Activated CD8-positive, alpha-beta memory T cell treated with anti-CD3 and anti-CD28 coated beads, Interleukin-2, amount 10 ng/mL, durations not matched to agents 7 days and 5 days (primary cell): ENCODE results near the gene APAF1. TPM values are rescaled to one million over a fixed set of nuclear protein-coding genes. Genes with fewer than 3 reads are reported as not detected.

Experiments
- ATAC-seq: fragments of 150-1000 bp; cut with Tn5 transposase; one replicate; pipeline ENCODE4 v1.10.0; 2021; ENCODE audit warnings: moderate library complexity
- CTCF ChIA-PET: fragments of 350-600 bp; sonication (Branson Sonifier 250); formaldehyde crosslinking; loops from one replicate; lab custom pipeline; 2021; ENCODE audit warnings: antibody characterized with exemption; lab: Charles Lee
- DNase-seq: peaks from one replicate; pipeline ENCODE4 v3.0.0-alpha.2; 2020
- H3K27ac Mint-ChIP-seq: one replicate; pipeline ENCODE4 v1.8.0; 2021; ENCODE audit warnings: mild to moderate bottlenecking, mixed read lengths
- H3K27me3 Mint-ChIP-seq: one replicate; pipeline ENCODE4 v1.8.0; 2021; ENCODE audit warnings: mixed read lengths
- H3K36me3 Mint-ChIP-seq: one replicate; pipeline ENCODE4 v1.8.0; 2021; ENCODE audit warnings: mild to moderate bottlenecking, mixed read lengths
- H3K4me1 Mint-ChIP-seq: one replicate; pipeline ENCODE4 v1.8.0; 2021; ENCODE audit warnings: mixed read lengths
- H3K4me3 Mint-ChIP-seq: one replicate; pipeline ENCODE4 v1.8.0; 2021; ENCODE audit warnings: mild to moderate bottlenecking, moderate library complexity, mixed read lengths
- H3K9me3 Mint-ChIP-seq: one replicate; pipeline ENCODE4 v1.8.0; 2022; ENCODE audit warnings: low read depth, mixed read lengths
- total RNA-seq, 2 experiments: library from RNA; stranded (reverse); gene quantifications; one replicate each; pipeline ENCODE4 v1.2.3, GENCODE V29; 2021

The APAF1 gene
- total RNA-seq, 2 experiments from 2014 or later: 27.9 to 36.3 TPM

- DNase-seq (no peak), ATAC-seq (no peak)
- H3K36me3 Mint-ChIP-seq: no peaks in the 10 kb centered on the region
- H3K9me3 Mint-ChIP-seq: no peaks in the 10 kb centered on the region
- H3K27ac Mint-ChIP-seq: no peak overlapping the region
- H3K4me3 Mint-ChIP-seq: no peak overlapping the region
- H3K27me3 Mint-ChIP-seq: peaks cover 17% of the 10 kb centered on the region
- H3K4me1 Mint-ChIP-seq: peaks cover 2% of the 10 kb centered on the region
- CTCF ChIA-PET: no interaction called here
These were observed 122.2 kb downstream of the APAF1 start for GRCh38 chr12:98767248-98767647.

GRCh38 chr12:98769068-98769467, 124.0 kb downstream of the APAF1 start:
- Mint-ChIP-seq H3K4me3 (no peak overlapping the region), H3K27me3 (peaks cover 10% of the 10 kb centered on the region), H3K9me3 (no peaks in the 10 kb centered on the region), H3K27ac (no peak overlapping the region), H3K36me3 (no peaks in the 10 kb centered on the region), H3K4me1 (peaks cover 2% of the 10 kb centered on the region)
- no peak for DNase-seq
- no peak for ATAC-seq
- CTCF ChIA-PET: interaction anchor here (1.0 kb wide), 1 partner anchor 25 kb away, joined by 3 read pairs; no protein-coding TSS in a partner anchor

DNA sequence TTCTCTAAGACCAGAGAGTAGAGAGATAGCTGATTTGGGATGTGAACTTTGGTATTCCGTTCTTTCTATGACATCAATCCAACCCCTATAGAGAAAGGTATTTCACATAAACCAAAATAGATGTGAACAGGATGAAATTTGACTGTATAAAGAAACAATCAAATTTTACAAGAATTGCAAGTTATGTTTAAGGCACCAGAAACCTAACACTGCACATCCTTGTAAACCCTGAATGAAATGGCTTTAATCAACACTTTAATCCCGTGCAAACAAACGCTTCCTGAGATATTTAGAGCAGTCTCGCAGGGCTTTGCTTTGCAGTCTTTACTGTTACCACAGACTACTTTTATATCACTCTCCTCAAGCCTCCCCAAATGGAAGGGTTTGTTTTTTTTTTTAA, 125.1 kb downstream of the APAF1 start:
- peaks cover 2% of the 10 kb centered on the region for H3K4me1 Mint-ChIP-seq
- H3K27ac Mint-ChIP-seq: no peak overlapping the region
- DNase-seq (no peak), ATAC-seq (no peak)
- CTCF ChIA-PET: interaction anchor here (0.6 kb wide), 1 partner anchor 82 kb away, joined by 4 read pairs; no protein-coding TSS in a partner anchor
- H3K9me3 Mint-ChIP-seq: no peaks in the 10 kb centered on the region
- H3K36me3 Mint-ChIP-seq: no peaks in the 10 kb centered on the region
- H3K27me3 Mint-ChIP-seq: peaks cover 4% of the 10 kb centered on the region
- H3K4me3 Mint-ChIP-seq: no peak overlapping the region

DNA sequence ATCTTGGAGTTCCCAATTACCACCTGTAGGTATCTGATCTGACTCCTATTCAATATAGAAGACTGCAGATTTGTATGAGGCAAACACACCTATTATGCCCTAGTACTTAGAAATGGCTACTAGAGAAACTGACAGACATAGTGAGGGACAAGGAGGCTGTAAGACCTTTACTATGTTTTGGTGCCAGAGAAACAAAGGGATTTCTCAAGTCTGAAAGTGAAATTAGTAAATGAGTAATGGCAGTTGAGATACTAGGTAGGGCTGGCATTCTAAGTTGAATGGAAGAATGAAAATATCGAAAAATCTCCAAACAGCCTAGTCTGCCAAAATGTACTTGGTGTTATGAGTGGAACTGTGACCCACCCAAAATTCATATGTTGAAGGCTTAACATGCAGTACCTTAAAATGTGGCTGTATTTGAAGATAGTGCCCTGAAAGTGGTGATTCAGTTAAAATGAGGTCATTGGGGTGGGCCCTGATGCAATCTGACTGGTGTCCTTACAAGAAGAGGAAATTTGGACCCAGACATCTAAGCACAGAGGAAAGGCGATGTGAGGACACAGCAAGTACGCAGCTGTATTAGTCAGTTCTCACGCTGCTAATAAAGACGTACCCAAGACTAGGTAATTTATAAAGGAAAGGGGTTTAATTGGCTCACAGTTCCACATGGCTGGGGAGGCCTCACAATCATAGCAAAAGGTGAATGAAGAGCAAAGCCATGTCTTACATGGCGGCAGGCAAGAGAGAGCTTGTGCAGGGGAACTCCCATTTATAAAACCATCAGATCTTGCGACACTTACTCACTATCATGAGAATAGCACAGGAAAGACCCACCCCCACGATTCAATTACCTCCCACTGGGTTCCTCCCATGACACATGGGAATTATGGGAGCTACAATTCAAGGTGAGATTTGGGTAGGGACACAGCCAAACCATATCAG, 127.0 kb downstream of the APAF1 start:
- ATAC-seq (no peak), DNase-seq (no peak)
- Mint-ChIP-seq H3K27ac (no peak overlapping the region), H3K4me1 (peaks cover 2% of the 10 kb centered on the region), H3K4me3 (no peak overlapping the region), H3K9me3 (no peaks in the 10 kb centered on the region), H3K27me3 (peaks cover 4% of the 10 kb centered on the region), H3K36me3 (no peaks in the 10 kb centered on the region)
- CTCF ChIA-PET: no interaction called here

- H3K27ac Mint-ChIP-seq: no peak overlapping the region
- CTCF ChIA-PET: no interaction called here
- peaks cover 2% of the 10 kb centered on the region for H3K4me1 Mint-ChIP-seq
- no peak overlapping the region for H3K4me3 Mint-ChIP-seq
- DNase-seq (no peak), ATAC-seq (no peak)
- no peaks in the 10 kb centered on the region for H3K36me3 Mint-ChIP-seq
- H3K27me3 Mint-ChIP-seq: peaks cover 1% of the 10 kb centered on the region
- no peaks in the 10 kb centered on the region for H3K9me3 Mint-ChIP-seq
These were observed 127.7 kb downstream of the APAF1 start for GRCh38 chr12:98772818-98773217.

DNA sequence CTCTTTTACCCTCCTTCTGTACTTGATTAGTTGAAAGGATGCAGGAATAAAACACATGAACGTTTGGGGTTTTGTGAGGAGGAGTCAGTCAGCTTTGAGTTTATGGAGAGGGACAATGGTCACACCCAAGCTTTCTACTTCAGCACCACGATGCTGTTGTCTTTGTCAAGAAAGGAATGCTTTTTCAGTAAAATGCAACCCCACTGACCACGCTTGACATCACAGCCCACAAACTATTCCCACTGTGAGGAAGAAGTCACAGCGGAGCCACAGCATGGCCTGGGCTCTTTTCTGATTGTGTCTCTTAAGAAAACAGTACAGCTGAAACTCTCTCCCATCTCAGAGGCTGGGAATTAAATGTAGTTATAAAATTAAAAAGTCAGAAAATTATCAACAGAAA, 135.2 kb downstream of the APAF1 start:
- Mint-ChIP-seq H3K27me3 (peaks cover 31% of the 10 kb centered on the region), H3K9me3 (no peaks in the 10 kb centered on the region), H3K36me3 (no peaks in the 10 kb centered on the region), H3K27ac (no peak overlapping the region), H3K4me1 (peaks cover 8% of the 10 kb centered on the region), H3K4me3 (no peak overlapping the region)
- no peak for ATAC-seq
- no peak for DNase-seq
- CTCF ChIA-PET: no interaction called here

- CTCF ChIA-PET: interaction anchor here (1.8 kb wide), 1 partner anchor 14 kb away, joined by 4 read pairs; no protein-coding TSS in a partner anchor
These were observed 138.3 kb downstream of the APAF1 start for GRCh38 chr12:98783420-98783819.

More at GRCh38 chr12:98783420-98783819, 138.3 kb downstream of the APAF1 start:
- Mint-ChIP-seq H3K4me3 (no peak overlapping the region), H3K27ac (no peak overlapping the region), H3K27me3 (peaks cover 41% of the 10 kb centered on the region), H3K9me3 (no peaks in the 10 kb centered on the region), H3K36me3 (no peaks in the 10 kb centered on the region), H3K4me1 (peaks cover 8% of the 10 kb centered on the region)
- DNase-seq: no peak
- no peak for ATAC-seq

Other genes with a start within 250 kb of the APAF1 start
- 100 to 1,000 TPM; 366 to 399 TPM for gene TMPO, start 129.7 kb upstream of the APAF1 start, total RNA-seq
- gene SLC25A3, start 51.6 kb upstream of the APAF1 start, total RNA-seq: 100 to 1,000 TPM; 360 to 485 TPM
- 10 to 100 TPM; 28.9 to 29.3 TPM for gene IKBIP, start 502 bp upstream of the APAF1 start, total RNA-seq